ENCODE measurements around the gene LRRC36. TPM values are rescaled to one million over a fixed set of nuclear protein-coding genes. Genes with fewer than 3 reads are reported as not detected.

Gene LRRC36
- total RNA-seq, 4 donors from 2014 or later: 5.1 TPM; not detected in 3

DNA sequence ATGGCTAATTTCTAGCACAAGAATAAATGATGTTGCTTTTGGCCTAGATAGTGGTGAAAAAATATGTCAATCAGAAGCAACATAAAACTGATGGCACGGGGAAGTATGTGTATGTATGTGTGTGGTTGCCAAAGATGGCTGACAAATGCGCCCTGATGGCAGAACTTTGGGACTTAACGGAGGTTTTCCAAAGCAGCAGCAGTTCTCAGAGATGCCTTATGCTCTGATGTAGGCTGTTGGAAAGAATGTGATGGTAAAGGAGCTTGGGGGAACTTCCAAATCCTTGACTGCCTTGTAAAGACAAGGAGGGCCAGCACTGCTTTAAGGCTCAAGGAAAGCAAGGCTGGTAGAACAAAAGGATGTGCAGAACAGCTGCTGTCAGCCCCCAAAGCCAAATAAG is 16.1 kb upstream of the LRRC36 start:
- H3K9me3 ChIP-seq: no peaks in the 10 kb centered on the region
- TF ChIP-seq, protein P1, sequence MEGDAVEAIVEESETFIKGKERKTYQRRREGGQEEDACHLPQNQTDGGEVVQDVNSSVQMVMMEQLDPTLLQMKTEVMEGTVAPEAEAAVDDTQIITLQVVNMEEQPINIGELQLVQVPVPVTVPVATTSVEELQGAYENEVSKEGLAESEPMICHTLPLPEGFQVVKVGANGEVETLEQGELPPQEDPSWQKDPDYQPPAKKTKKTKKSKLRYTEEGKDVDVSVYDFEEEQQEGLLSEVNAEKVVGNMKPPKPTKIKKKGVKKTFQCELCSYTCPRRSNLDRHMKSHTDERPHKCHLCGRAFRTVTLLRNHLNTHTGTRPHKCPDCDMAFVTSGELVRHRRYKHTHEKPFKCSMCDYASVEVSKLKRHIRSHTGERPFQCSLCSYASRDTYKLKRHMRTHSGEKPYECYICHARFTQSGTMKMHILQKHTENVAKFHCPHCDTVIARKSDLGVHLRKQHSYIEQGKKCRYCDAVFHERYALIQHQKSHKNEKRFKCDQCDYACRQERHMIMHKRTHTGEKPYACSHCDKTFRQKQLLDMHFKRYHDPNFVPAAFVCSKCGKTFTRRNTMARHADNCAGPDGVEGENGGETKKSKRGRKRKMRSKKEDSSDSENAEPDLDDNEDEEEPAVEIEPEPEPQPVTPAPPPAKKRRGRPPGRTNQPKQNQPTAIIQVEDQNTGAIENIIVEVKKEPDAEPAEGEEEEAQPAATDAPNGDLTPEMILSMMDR (IDR thresholded peaks at IDR 0.05): no peak
- TF ChIP-seq POLR2A (IDR thresholded peaks at IDR 0.05): no peak
- no peak overlapping the region for H3K27ac ChIP-seq
- H3K4me3 ChIP-seq: no peak overlapping the region
- DNase-seq: no peak
- H3K36me3 ChIP-seq: no peaks in the 10 kb centered on the region
- no peaks in the 10 kb centered on the region for H3K4me1 ChIP-seq
- no peaks in the 10 kb centered on the region for H3K27me3 ChIP-seq

DNA sequence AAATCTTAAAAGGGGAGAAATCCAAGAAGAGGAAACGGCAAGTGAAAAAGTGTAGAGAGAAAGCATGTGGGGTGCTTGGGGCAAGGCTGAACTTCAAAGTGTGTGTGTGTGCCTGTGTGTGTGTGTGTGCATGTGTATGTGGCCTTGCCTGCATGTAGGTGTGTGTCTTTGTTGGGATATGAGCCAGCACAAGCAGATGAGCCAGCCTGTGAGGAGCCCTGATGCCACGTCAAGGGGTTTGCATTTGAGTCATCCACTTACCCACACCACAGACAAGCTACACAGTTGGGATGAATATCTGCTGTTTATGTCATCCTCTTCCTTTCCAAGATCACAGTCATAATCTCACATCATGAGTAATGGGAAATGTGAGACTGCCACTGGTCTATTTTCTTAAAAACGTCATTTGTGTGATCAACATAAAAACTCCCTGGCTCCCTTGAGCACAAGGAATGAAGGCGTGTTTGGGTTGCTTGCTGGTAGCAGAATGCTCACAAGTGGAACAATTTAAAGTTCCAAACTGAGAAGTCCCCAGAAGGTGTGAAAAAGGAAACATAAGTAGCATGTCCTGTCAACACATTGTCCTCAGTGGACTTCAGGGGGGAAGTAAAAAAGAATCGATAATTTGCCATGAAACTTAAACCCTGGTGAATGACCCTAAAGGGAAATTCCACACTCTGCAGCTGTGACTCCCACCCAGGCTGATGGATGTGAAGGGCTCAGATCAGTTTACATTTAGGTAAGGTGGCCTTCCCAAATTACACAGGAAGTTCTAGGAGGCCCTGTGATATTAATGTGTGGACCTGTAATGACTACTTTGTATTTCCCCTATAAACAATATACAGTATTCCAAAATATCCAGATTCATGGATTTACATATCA is 14.8 kb upstream of the LRRC36 start:
- no peak for TF ChIP-seq POLR2A (IDR thresholded peaks at IDR 0.05)
- TF ChIP-seq, protein P1 (IDR thresholded peaks at IDR 0.05): no peak
- Histone ChIP-seq H3K36me3 (no peaks in the 10 kb centered on the region), H3K27ac (peak overlapping the region in 2 of 4 donors; percentile 47 to 58), H3K4me3 (no peak overlapping the region), H3K4me1 (no peaks in the 10 kb centered on the region), H3K9me3 (no peaks in the 10 kb centered on the region), H3K27me3 (no peaks in the 10 kb centered on the region)
- no peak for DNase-seq

DNA sequence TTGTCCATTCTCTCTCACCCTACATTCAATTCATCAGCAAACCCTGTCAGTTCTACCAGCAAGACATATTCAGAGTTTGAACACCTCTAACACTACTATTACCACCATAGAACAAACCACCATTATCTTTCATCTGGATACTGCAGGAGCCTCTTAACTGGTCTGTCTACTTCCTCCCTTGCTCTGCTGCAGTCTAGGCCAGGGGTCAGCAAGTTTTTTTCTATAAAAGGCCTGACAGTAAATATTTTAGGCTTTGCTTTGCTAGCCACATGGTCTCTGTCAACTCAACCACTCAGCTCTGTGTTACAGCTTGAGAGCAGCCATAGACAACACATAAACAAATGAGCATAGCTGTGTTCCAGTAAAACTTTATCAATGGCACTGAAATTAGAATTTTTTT is 13.9 kb upstream of the LRRC36 start:
- Histone ChIP-seq H3K27ac (peak overlapping the region in 2 of 4 donors; percentile 47 to 58), H3K9me3 (no peaks in the 10 kb centered on the region)

DNA sequence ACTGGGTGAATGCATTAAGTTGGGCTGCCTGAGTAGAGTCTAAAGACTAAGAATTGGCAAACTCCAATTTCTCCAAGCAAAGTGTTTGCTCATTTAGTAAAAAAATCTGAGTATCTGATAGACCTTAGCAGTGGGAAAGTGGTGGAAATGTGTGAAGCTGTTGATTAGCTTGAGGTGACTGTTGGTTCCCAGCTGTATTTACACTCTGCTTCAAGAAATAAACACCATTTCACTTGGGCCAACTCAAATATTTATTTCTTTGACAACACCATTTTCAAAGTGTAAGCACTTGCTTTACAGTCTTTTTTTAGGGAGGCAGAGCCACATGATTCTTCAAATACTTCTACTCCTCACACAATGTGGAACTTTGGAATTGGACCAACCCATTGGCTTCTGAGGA is 8.8 kb upstream of the LRRC36 start:
- H3K27me3 ChIP-seq: no peaks in the 10 kb centered on the region
- no peaks in the 10 kb centered on the region for H3K9me3 ChIP-seq
- no peak for TF ChIP-seq POLR2A (IDR thresholded peaks at IDR 0.05)
- TF ChIP-seq, protein P1 (IDR thresholded peaks at IDR 0.05): no peak
- DNase-seq: no peak
- H3K36me3 ChIP-seq: no peaks in the 10 kb centered on the region
- no peak overlapping the region for H3K27ac ChIP-seq
- no peaks in the 10 kb centered on the region for H3K4me1 ChIP-seq
- H3K4me3 ChIP-seq: no peak overlapping the region

More for the DNA sequence above, 13.9 kb upstream of the LRRC36 start:
- TF ChIP-seq, protein P1 (IDR thresholded peaks at IDR 0.05): no peak
- no peak for TF ChIP-seq POLR2A (IDR thresholded peaks at IDR 0.05)
- Histone ChIP-seq H3K4me1 (no peaks in the 10 kb centered on the region), H3K36me3 (no peaks in the 10 kb centered on the region), H3K27me3 (no peaks in the 10 kb centered on the region), H3K4me3 (no peak overlapping the region)
- no peak for DNase-seq

DNA sequence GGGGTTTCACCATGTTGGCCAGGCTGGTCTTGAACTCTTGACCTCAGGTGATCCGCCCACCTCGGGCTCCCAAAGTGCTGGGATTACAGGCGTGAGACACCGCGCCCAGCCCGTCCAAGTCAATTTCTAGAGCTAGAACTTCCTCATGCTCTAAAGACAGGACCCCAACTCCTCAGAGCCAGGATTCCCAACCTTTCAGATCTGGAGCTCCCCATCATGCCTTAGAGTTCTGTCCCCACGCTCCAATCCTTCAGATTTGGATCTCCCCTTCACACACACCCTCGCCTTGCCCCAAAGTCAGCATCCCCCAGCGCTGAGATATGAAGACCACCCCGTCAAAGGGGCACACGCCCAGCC is 522 bp upstream of the LRRC36 start:
- peak overlapping the region; percentile 34 to 71 (median 52) for H3K4me3 ChIP-seq
- TF ChIP-seq, protein P1 (IDR thresholded peaks at IDR 0.05): no peak
- TF ChIP-seq POLR2A (IDR thresholded peaks at IDR 0.05): no peak

More for the DNA sequence above, 522 bp upstream of the LRRC36 start:
- Histone ChIP-seq H3K27ac (peak overlapping the region in 1 of 4 donors; percentile 47), H3K27me3 (no peaks in the 10 kb centered on the region), H3K36me3 (no peaks in the 10 kb centered on the region), H3K9me3 (no peaks in the 10 kb centered on the region), H3K4me1 (peaks cover 0 to 10% (median 5%) of the 10 kb centered on the region in 4 donors)
- no peak for DNase-seq
